ENCODE results near the gene THOC6. TPM values are rescaled to one million over a fixed set of nuclear protein-coding genes. Genes with fewer than 3 reads are reported as not detected.

Gene THOC6
- polyA plus RNA-seq, 3 donors, result 42.4 to 59.2 (median 57.7) TPM

- Histone ChIP-seq H3K9ac (ENCODE audit: insufficient read depth, low read length, poor library complexity, severe bottlenecking) (no peak overlapping the region), H3K4me2 (replicated peaks; ENCODE audit: extremely low read depth, low read length, poor library complexity, severe bottlenecking) (no peak overlapping the region), H3K27ac (ENCODE audit: low read depth in 1 of 2, low read length in 2 of 2) (no peak overlapping the region), H3K36me3 (replicated peaks in 1 of 2; ENCODE audit: control insufficient read depth in 1 of 2, insufficient read depth in 2 of 2, low read length in 2 of 2) (peaks cover 20 to 31% of the 10 kb centered on the region in 2 donors), H2AFZ (ENCODE audit: insufficient read depth, low read depth, low read length, poor library complexity, severe bottlenecking) (no peak overlapping the region), H3K4me3 (replicated peaks in 1 of 3; ENCODE audit: low read depth in 2 of 3, low read length in 3 of 3) (no peak overlapping the region), H3K27me3 (ENCODE audit: control insufficient read depth in 2 of 2, insufficient read depth in 2 of 2, low read length in 2 of 2) (no peaks in the 10 kb centered on the region), H3K9me3 (replicated peaks in 1 of 2; ENCODE audit: control insufficient read depth in 1 of 2, insufficient read depth in 1 of 2, low read length in 2 of 2) (no peaks in the 10 kb centered on the region), H3K4me1 (ENCODE audit: control insufficient read depth in 1 of 2, insufficient read depth in 2 of 2, low read length in 2 of 2) (peaks cover 16 to 23% of the 10 kb centered on the region in 2 donors), H3K79me2 (ENCODE audit: insufficient read depth, low read length) (peaks cover 25% of the 10 kb centered on the region), H4K20me1 (ENCODE audit: insufficient read depth, low read length) (peaks cover 19% of the 10 kb centered on the region)
- H3K27ac Mint-ChIP-seq, result no peak overlapping the region
- intact Hi-C loops (cut with micrococcal nuclease), result no loop called here
- H3K27me3 Mint-ChIP-seq (ENCODE audit: low read depth in 3 of 3), result peaks cover 0 to 1% (median 0%) of the 10 kb centered on the region in 3 donors
- no peak for DNase-seq
- peaks cover 28% of the 10 kb centered on the region for H3K4me1 Mint-ChIP-seq
- WGBS (ENCODE audit: insufficient coverage), result 96% methylated on average over 28 of the region's 28 CpGs
- H3K36me3 Mint-ChIP-seq, result peaks cover 10 to 27% of the 10 kb centered on the region in 2 donors
- TF ChIP-seq, protein P1, sequence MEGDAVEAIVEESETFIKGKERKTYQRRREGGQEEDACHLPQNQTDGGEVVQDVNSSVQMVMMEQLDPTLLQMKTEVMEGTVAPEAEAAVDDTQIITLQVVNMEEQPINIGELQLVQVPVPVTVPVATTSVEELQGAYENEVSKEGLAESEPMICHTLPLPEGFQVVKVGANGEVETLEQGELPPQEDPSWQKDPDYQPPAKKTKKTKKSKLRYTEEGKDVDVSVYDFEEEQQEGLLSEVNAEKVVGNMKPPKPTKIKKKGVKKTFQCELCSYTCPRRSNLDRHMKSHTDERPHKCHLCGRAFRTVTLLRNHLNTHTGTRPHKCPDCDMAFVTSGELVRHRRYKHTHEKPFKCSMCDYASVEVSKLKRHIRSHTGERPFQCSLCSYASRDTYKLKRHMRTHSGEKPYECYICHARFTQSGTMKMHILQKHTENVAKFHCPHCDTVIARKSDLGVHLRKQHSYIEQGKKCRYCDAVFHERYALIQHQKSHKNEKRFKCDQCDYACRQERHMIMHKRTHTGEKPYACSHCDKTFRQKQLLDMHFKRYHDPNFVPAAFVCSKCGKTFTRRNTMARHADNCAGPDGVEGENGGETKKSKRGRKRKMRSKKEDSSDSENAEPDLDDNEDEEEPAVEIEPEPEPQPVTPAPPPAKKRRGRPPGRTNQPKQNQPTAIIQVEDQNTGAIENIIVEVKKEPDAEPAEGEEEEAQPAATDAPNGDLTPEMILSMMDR (IDR thresholded peaks at IDR 0.05), result no peak
- H3K4me3 Mint-ChIP-seq, result no peak overlapping the region
- no peaks in the 10 kb centered on the region for H3K9me3 Mint-ChIP-seq
These were observed 48.6 kb upstream of the THOC6 start for GRCh38 chr16:2975161-2975795.

- Histone ChIP-seq H3K27me3 (ENCODE audit: control insufficient read depth in 2 of 2, insufficient read depth in 2 of 2, low read length in 2 of 2) (no peaks in the 10 kb centered on the region), H4K20me1 (ENCODE audit: insufficient read depth, low read length) (peaks cover 10% of the 10 kb centered on the region), H3K9ac (ENCODE audit: insufficient read depth, low read length, poor library complexity, severe bottlenecking) (no peak overlapping the region), H3K4me3 (replicated peaks in 1 of 3; ENCODE audit: low read depth in 2 of 3, low read length in 3 of 3) (no peak overlapping the region), H3K9me3 (replicated peaks in 1 of 2; ENCODE audit: control insufficient read depth in 1 of 2, insufficient read depth in 1 of 2, low read length in 2 of 2) (no peaks in the 10 kb centered on the region), H3K4me2 (replicated peaks; ENCODE audit: extremely low read depth, low read length, poor library complexity, severe bottlenecking) (no peak overlapping the region), H3K4me1 (ENCODE audit: control insufficient read depth in 1 of 2, insufficient read depth in 2 of 2, low read length in 2 of 2) (peaks cover 15 to 19% of the 10 kb centered on the region in 2 donors), H3K79me2 (ENCODE audit: insufficient read depth, low read length) (peaks cover 16% of the 10 kb centered on the region), H3K36me3 (replicated peaks in 1 of 2; ENCODE audit: control insufficient read depth in 1 of 2, insufficient read depth in 2 of 2, low read length in 2 of 2) (peaks cover 20 to 31% of the 10 kb centered on the region in 2 donors), H3K27ac (ENCODE audit: low read depth in 1 of 2, low read length in 2 of 2) (no peak overlapping the region), H2AFZ (ENCODE audit: insufficient read depth, low read depth, low read length, poor library complexity, severe bottlenecking) (no peak overlapping the region)
- no peak for DNase-seq
- H3K27ac Mint-ChIP-seq, result no peak overlapping the region
- peaks cover 10 to 27% of the 10 kb centered on the region in 2 donors for H3K36me3 Mint-ChIP-seq
- H3K4me3 Mint-ChIP-seq, result no peak overlapping the region
- 96% methylated on average over 6 of the region's 7 CpGs for WGBS (ENCODE audit: insufficient coverage)
- H3K9me3 Mint-ChIP-seq, result no peaks in the 10 kb centered on the region
- TF ChIP-seq, protein P1 (IDR thresholded peaks at IDR 0.05), result no peak
- H3K27me3 Mint-ChIP-seq (ENCODE audit: low read depth in 3 of 3), result peaks cover 0 to 1% (median 0%) of the 10 kb centered on the region in 3 donors
- H3K4me1 Mint-ChIP-seq, result peaks cover 25% of the 10 kb centered on the region
- intact Hi-C loops (cut with micrococcal nuclease), result no loop called here
These were observed 47.6 kb upstream of the THOC6 start for GRCh38 chr16:2976201-2976600.
